Measurements from ENCODE around the gene DTHD1.

- TF ChIP-seq FOXM1 (IDR thresholded peaks at IDR 0.05; ENCODE audit: low read depth) (no peak), RAD21 (IDR thresholded peaks at IDR 0.05; ENCODE audit: low read length) (no peak), ZBTB33 (IDR thresholded peaks at IDR 0.05; ENCODE audit: borderline replicate concordance, low read depth) (no peak), GABPA (IDR thresholded peaks at IDR 0.05; ENCODE audit: low read depth) (no peak), POLR2AphosphoS5 (IDR thresholded peaks at IDR 0.05; ENCODE audit: low read depth, low read length) (no peak), CTCF (IDR thresholded peaks at IDR 0.05) (no peak), JUND (IDR thresholded peaks at IDR 0.05) (no peak), EP300 (IDR thresholded peaks at IDR 0.05; ENCODE audit: borderline replicate concordance in 1 of 2, low read depth in 1 of 2, low read length in 1 of 2) (no peak), TCF12 (IDR thresholded peaks at IDR 0.05) (no peak), MXI1 (IDR thresholded peaks at IDR 0.05; ENCODE audit: low read depth, low read length) (no peak), PBX3 (IDR thresholded peaks at IDR 0.05) (no peak)
Observed at GRCh38 chr4:36251983-36252382, 29.4 kb upstream of the DTHD1 start.

Measured in SK-N-SH (cell line).